Natural killer cell (primary cell): ENCODE results near the gene ELMOD3. TPM values are rescaled to one million over a fixed set of nuclear protein-coding genes. Genes with fewer than 3 reads are reported as not detected.

Source experiments
- ATAC-seq, 3 donors: fragments of 150-1000 bp in 2 of 3; fragments of 200-7000 bp in 1 of 3; cut with Tn5 transposase; 1 replicate in 1 of 3; 2 replicates in 2 of 3; pipeline ENCODE4 v1.10.0; 2021; ENCODE audit warnings: mild to moderate bottlenecking in 2 of 3, moderate library complexity in 2 of 3
- DNase-seq, 2 donors: peaks; one replicate each; pipeline versions ENCODE4 v3.0.0 to v3.0.0-alpha.2; 2013 to 2021; ENCODE audit warnings: mixed read lengths in 1 of 2
- H3K27ac ChIP-seq: one replicate; pipeline ENCODE4 v1.5.1; 2013; ENCODE audit warnings: mild to moderate bottlenecking, low read length
- H3K27me3 ChIP-seq: one replicate; pipeline ENCODE4 v1.6.1; 2013; ENCODE audit warnings: low read length; ENCODE audit not compliant: control insufficient read depth, insufficient read depth
- H3K36me3 ChIP-seq: one replicate; pipeline ENCODE4 v1.6.1; 2013; ENCODE audit warnings: low read length; ENCODE audit not compliant: control insufficient read depth, insufficient read depth
- H3K4me1 ChIP-seq: one replicate; pipeline ENCODE4 v1.6.1; 2013; ENCODE audit warnings: low read length; ENCODE audit not compliant: control insufficient read depth, insufficient read depth
- H3K4me3 ChIP-seq: one replicate; pipeline ENCODE4 v1.5.1; 2013; ENCODE audit warnings: low read length
- H3K9me3 ChIP-seq: one replicate; pipeline ENCODE4 v1.6.1; 2013; ENCODE audit warnings: low read length; ENCODE audit not compliant: control insufficient read depth, insufficient read depth
- H3K27ac Mint-ChIP-seq, 2 donors: one replicate each; pipeline ENCODE4 v1.8.0; 2022; ENCODE audit warnings: mild to moderate bottlenecking in 2 of 2, mixed read lengths in 2 of 2, moderate library complexity in 1 of 2
- H3K27me3 Mint-ChIP-seq, 2 donors: one replicate each; pipeline ENCODE4 v1.8.0; 2022; ENCODE audit warnings: low read depth in 2 of 2, mixed read lengths in 2 of 2
- H3K36me3 Mint-ChIP-seq: one replicate; pipeline ENCODE4 v1.8.0; 2022; ENCODE audit warnings: mixed read lengths
- H3K4me1 Mint-ChIP-seq, 2 donors: one replicate each; pipeline ENCODE4 v1.8.0; 2022; ENCODE audit warnings: mixed read lengths in 2 of 2
- H3K4me3 Mint-ChIP-seq: one replicate; pipeline ENCODE4 v1.8.0; 2022; ENCODE audit warnings: mild to moderate bottlenecking, moderate library complexity, mixed read lengths
- H3K9me3 Mint-ChIP-seq, 2 donors: one replicate each; pipeline ENCODE4 v1.8.0; 2022; ENCODE audit warnings: mixed read lengths in 2 of 2
- CTCF ChIP-seq: fragments of 200-600 bp; IDR thresholded peaks from one replicate; pipeline ENCODE4 v1.8.0; 2022; ENCODE audit warnings: antibody characterized with exemption
- WGBS: methylation state at CpG from one replicate; pipeline ENCODE4 v1.1.7; 2013; ENCODE audit warnings: missing lambda C conversion rate; ENCODE audit not compliant: insufficient coverage; 5-methylcytosine and 5-hydroxymethylcytosine counted together
- intact Hi-C: fragments of 100-400 bp; cut with micrococcal nuclease; formaldehyde crosslinking; loops from one replicate; pipeline ENCODE4 v1.14.2; 2022
- total RNA-seq, 4 donors: library from RNA; stranded (reverse); fragments of 120-200 nt in 1 of 4; gene quantifications; one replicate each; pipeline versions ENCODE4 v1.2.3 to v1.2.4, GENCODE V29; 2013 to 2022

The ELMOD3 gene
- total RNA-seq, 3 donors from 2014 or later (not counting 1 experiment from before 2014, with no cell fraction given): 22.4 to 33.9 (median 24.8) TPM

GRCh38 chr2:85439986-85440385 is 85.4 kb downstream of the ELMOD3 start:
- H3K4me1 Mint-ChIP-seq: peaks cover 5 to 19% of the 10 kb centered on the region in 2 donors
- intact Hi-C loops: no loop called here
- TF ChIP-seq CTCF: no peak
- DNase-seq (no peak), ATAC-seq (no peak)
- no peak overlapping the region for H3K4me3 ChIP-seq
- peaks cover 20% of the 10 kb centered on the region for H3K4me1 ChIP-seq
- H3K27ac ChIP-seq: no peak overlapping the region
- H3K27ac Mint-ChIP-seq: no peak overlapping the region
- no peaks in the 10 kb centered on the region for H3K27me3 ChIP-seq
- no peaks in the 10 kb centered on the region for H3K36me3 ChIP-seq
- H3K36me3 Mint-ChIP-seq: no peaks in the 10 kb centered on the region
- H3K4me3 Mint-ChIP-seq: no peak overlapping the region
- H3K9me3 ChIP-seq: no peaks in the 10 kb centered on the region
- no peaks in the 10 kb centered on the region for H3K9me3 Mint-ChIP-seq
- 72% methylated on average over 7 of the region's 7 CpGs for WGBS
- H3K27me3 Mint-ChIP-seq: no peaks in the 10 kb centered on the region

GRCh38 chr2:85440729-85441128 is 86.2 kb downstream of the ELMOD3 start:
- H3K27me3 ChIP-seq: no peaks in the 10 kb centered on the region
- intact Hi-C loops: no loop called here
- no peaks in the 10 kb centered on the region for H3K9me3 ChIP-seq
- ATAC-seq (no peak), DNase-seq (no peak)
- no peaks in the 10 kb centered on the region for H3K27me3 Mint-ChIP-seq
- 97% methylated on average over 4 of the region's 5 CpGs for WGBS
- no peak overlapping the region for H3K4me3 ChIP-seq
- peaks cover 5 to 19% of the 10 kb centered on the region in 2 donors for H3K4me1 Mint-ChIP-seq
- H3K27ac ChIP-seq: no peak overlapping the region
- peaks cover 20% of the 10 kb centered on the region for H3K4me1 ChIP-seq
- H3K4me3 Mint-ChIP-seq: no peak overlapping the region
- H3K36me3 Mint-ChIP-seq: no peaks in the 10 kb centered on the region
- no peaks in the 10 kb centered on the region for H3K9me3 Mint-ChIP-seq
- H3K27ac Mint-ChIP-seq: no peak overlapping the region
- TF ChIP-seq CTCF: no peak
- no peaks in the 10 kb centered on the region for H3K36me3 ChIP-seq

Other genes with a start within 250 kb of the ELMOD3 start
- gene TCF7L1, start 221.4 kb upstream of the ELMOD3 start, total RNA-seq: not detected
- 100 to 1,000 TPM; 190 to 207 (median 194) TPM for gene TGOLN2, start 26.8 kb upstream of the ELMOD3 start, total RNA-seq
- gene RETSAT, start 241 bp upstream of the ELMOD3 start, total RNA-seq: 10 to 100 TPM; 22.7 to 36.5 (median 33.9) TPM
- gene CAPG, start 55.6 kb downstream of the ELMOD3 start, total RNA-seq: 10 to 100 TPM; 10.6 to 50.3 (median 19.3) TPM
- gene SH2D6, start 63.9 kb downstream of the ELMOD3 start, total RNA-seq: under 1 TPM in 2 of 3 donors, not detected in 1; 0.21 to 0.57 TPM
- gene MAT2A, start 184.4 kb downstream of the ELMOD3 start, total RNA-seq: 100 to 1,000 TPM; 116 to 141 (median 135) TPM
- gene GGCX, start 206.7 kb downstream of the ELMOD3 start, total RNA-seq: 10 to 100 TPM; 21.3 to 21.7 (median 21.4) TPM
- gene VAMP8, start 222.8 kb downstream of the ELMOD3 start, total RNA-seq: 100 to 1,000 TPM; 105 to 116 (median 111) TPM
- gene VAMP5, start 229.7 kb downstream of the ELMOD3 start, total RNA-seq: 10 to 100 TPM; 35.0 to 50.7 (median 36.7) TPM
- 10 to 100 TPM; 65.0 to 75.0 (median 66.7) TPM for gene RNF181, start 241.0 kb downstream of the ELMOD3 start, total RNA-seq
- gene TMEM150A, start 247.9 kb downstream of the ELMOD3 start, total RNA-seq: 10 to 100 TPM; 10.4 to 13.3 (median 10.9) TPM